GM18526 (cell line): ENCODE results near the gene FZD4.

Experiments
- POLR2A ChIP-seq: IDR thresholded peaks from 3 replicates; pipeline ENCODE4 v1.6.1; 2011; ENCODE audit not compliant: insufficient read length; ENCODE audit errors: extremely low read depth

Gene FZD4

DNA sequence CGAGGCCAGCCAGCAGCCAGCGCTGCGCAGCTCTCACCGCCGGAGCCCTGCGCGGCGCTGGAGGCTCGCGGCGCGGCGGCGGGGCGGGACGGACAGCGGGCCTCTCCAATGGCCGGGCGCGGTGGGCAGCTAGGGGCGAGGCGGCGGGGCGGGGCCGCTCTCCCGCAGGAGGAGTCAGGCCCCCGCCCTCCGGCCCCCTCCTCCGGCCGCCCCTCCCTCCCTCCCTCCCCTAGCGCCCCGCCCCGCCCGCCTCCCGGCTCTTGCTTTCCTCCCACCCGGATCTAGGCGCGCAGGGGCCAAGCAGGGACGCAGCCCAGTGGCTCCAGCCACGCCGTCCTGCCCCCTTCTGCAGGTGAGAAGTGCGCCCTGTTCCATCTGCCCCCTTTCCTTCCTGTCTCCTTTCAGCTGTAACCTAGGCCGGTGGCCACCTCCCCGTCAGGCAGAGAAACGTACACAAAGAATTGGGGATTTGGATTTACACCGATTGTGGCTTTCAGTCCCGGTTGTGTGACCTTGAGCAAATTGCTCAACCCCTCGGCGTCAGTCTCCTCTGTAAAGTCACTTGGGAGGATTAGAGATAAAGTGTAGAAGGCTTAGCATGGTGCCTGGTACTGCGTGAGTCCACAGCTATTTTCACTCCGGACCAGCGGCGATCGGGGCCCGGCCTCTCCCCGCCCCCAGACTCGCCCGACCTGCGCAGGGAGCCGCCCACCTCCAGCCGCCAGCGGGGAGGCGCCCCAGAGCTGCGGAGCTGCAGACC is at the start of gene FZD4:
TSS of gene FZD4 (minus strand) at position 35 of the 760 bp plus-strand sequence. CDS start 310 bp downstream, outside the sequence.
- TF ChIP-seq POLR2A, result no peak

DNA sequence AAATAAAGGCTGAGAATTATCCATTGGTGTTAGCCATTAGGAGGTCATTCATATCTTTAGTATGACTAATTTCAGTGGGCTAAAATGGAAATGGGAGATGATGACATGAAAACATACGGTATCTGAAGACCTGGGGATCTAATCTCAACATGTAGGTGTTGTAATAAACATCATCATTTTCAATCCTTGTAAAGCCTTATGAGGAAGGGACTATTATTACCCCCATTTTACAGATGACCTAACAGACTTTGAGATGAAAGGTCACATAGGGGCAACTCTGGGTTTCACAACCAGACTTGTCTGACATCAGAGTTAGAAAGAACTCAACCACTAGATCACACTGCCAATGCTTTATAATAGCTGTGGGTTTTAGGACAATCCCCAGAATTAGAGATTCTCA is 47.7 kb upstream of the FZD4 start:
- TF ChIP-seq POLR2A, result no peak

DNA sequence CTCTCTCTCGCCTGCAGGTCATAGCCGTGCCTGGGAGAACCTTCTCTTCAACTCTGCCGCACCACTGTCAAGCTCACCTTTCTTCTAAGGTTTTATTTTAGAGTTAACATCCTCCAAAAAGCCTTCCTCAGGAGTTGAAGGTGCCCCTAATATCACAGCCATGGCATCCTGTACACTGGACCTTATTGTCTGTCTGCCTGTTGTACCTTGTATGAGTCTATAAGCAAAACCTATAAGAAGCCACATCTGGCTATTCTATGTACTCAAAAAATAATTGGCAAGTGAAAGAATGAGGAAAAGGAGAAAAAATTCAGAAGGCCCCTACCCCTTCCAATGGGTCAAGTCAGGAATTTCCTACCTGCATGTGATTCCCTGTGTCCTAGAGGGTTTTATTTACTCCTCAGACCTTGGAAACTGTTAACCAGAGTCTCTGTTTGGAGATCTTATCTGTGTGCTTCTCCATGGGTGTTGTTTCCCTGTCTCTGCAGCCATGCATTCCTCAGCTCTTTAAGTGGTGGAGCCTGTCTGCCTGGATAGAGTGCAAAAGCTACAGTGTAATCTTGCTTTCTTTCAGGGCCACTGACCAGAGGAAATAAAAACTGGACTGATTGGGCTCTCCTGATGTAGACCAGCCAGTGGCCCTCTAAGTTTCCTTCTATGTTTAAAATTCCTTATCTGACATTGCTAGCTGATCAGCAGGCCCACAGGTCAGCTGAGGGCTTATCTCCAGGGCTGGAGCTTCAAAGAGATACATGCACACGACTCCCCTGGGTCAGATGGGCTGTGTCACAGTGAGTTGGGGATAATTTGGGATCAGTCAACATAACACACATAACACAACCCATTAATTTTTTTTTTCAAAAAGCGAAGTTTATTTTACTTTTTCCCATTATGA is 44.9 kb upstream of the FZD4 start:
- TF ChIP-seq POLR2A, result no peak

DNA sequence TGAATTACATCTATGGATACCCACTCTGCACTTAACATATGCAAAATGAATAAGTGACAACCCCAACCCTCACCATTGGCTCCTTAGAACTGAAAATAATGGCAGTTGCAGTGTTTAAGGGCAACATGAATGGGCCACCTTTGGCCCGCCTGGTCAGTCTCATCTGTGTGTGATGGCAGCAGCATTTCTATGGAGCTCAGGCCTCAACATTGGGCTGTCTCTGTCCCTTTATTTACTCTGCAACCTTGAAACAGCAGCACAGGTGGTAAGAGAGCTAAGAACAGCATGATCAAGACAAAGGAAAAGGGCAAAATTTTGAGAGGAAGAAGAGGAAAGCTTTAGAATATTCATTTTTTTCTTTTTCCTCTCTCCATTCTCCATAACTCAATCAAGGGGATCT is 44.2 kb upstream of the FZD4 start:
- TF ChIP-seq POLR2A, result no peak

DNA sequence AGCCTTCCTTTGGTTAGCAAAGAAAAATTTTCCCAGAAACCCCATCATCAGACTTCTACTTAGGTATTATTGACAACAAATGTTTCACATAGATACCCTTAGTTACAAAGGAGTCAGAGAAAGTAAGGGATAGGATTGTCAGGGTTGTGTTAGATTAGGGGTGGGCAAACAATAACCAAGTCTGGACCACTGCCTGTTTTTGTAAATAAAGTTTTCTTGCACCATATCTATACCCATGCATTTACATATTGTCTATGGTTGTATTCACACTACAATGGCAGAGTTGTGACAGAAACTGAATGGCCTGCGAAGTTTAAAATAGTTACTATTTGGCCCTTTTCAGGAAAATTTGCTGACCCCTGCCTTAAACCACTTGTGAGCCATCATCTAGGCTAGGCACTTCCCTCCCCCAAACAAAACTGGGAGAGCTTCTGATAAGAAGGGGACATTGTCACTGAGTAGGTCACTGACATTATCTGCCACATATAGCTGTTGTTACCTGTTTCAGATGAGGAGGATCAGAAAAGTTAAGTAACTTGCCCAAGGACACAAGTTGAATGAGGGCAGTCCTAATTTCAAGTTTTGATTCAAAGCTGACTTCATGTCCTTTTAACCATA is 41.9 kb upstream of the FZD4 start:
- no peak for TF ChIP-seq POLR2A

DNA sequence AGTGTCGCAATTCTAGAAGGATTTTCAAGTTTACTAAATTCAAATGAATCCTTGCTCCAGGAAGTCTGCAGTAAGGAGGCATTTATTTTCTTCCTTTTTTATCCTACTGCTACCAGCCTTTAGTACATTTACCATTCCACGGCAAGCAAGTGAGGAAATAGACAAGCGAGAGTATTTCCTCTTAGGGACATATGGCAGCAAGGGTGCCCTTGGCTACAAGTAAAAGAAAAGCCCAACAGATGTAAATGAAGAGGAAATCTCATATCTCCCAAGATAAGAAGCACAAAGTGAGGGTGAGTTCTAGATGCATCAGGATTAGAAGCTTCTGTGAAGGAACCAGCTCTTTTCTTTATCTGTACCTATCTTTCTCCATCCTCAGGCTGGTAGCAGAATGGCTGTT is 37.8 kb upstream of the FZD4 start:
- TF ChIP-seq POLR2A, result no peak

DNA sequence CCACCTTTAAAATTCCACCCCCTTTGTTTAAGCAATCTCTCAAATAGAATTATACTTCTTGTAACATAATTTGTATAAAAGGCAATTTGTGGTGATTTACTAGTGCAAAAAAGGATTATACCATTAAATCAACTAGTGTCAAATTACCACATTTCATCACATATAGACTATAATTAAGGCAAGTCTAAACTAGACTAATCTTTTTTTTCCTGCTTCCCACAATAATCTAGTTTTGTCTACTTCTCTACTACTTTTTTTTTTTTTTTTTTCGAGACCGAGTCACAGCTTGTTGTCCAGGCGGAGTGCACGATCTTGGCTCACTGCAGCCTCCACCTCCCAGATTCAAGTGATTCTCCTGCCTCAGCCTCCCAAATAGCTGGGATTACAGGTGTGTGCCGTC is 36.1 kb upstream of the FZD4 start:
- TF ChIP-seq POLR2A, result no peak

DNA sequence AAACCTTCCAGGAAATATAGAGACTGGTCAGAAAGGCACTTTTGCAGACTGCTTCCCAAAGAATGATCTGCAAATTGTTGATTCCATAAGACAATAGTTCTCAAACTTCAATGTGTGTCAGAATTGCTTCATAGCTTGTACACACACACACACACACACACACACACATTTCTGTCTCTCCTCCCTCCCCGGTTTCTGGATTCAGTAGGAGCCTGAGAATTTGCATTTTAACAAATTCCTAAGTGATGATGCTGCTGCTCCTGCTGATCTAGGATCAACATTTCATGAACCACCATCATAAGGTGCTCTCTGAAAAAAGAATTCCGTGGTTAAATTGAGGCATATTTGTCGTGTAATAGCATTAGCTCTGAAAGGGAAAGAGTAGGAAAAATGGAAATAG is 35.3 kb upstream of the FZD4 start:
- no peak for TF ChIP-seq POLR2A

DNA sequence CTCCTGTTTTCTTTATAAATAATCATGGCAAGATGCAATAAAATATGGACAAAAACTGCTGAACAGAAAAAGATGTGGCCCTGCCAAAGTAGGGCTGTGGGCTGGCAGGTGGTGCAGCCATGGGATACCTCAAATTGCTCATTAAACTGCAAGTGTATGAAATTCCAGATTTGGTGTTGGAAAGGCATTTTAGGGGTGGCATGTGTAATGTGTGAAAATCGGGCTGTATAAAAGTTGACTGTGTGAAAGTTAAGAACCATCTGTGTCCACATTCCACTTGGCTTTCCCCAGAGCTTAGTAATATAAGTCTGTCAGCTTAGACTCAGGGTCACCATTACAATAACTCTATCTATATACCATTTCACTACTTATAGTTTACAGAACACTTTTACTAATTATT is 34.8 kb upstream of the FZD4 start:
- no peak for TF ChIP-seq POLR2A

DNA sequence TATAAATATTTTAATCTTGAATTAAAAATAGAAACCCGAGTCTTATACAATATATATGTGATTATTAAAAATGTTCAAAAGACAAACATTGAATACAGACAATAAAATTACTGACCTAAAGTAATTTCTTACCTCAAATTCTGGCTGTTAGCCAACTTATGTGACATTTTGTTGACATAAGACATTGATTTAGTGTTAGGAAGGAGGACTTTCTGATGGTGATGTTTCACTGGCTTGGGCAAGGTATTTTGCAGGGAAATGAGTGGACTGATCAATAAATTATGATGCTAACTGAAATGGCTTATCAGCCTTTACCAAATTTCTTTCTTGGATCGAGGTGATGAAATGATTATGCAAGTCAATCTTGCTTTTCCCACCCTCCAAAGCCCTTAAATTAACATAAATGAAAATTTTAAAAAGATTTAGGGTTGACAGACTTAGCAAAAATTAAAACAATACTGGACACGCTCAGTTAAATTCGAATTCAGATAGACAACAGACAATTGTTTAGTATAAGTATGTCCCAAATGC is 33.2 kb upstream of the FZD4 start:
- no peak for TF ChIP-seq POLR2A

DNA sequence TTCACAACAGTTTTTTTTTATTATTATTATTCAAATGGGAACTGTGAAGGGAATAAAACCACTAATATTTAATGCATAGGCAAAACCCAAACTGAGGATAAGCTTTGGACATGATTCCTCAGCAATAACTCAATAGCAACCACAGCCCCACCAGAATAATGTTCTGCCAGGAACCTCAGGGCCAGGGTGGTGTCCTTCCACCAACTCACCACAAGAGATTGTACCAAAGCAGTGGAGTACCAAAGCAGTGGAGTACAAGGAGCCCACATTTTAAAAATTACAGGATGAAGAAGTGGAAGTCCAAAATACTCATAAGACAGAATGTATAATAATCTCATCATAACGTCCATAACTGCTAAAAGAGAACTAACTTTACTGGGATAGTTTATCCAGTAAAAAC is 32.5 kb upstream of the FZD4 start:
- no peak for TF ChIP-seq POLR2A

DNA sequence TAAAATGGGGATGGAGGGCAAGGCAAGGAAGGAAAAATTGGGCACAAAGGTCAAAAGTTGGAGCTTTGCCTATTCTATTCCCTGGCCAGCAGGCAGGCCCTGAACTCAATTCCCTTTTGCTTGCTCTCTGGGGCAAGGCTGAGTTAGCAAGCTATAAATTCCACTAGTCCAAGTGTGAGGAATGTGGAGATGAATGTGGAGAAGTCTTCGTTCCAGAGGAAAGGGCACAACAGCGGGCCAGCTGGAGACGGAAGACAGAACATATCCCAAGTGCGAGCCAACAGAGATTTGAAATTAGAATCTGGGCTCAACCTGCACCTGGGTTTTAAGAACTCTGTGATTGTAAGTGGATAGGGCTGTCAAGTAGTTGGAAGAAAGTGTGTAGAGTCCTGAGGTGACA is 29.5 kb upstream of the FZD4 start:
- TF ChIP-seq POLR2A, result no peak

DNA sequence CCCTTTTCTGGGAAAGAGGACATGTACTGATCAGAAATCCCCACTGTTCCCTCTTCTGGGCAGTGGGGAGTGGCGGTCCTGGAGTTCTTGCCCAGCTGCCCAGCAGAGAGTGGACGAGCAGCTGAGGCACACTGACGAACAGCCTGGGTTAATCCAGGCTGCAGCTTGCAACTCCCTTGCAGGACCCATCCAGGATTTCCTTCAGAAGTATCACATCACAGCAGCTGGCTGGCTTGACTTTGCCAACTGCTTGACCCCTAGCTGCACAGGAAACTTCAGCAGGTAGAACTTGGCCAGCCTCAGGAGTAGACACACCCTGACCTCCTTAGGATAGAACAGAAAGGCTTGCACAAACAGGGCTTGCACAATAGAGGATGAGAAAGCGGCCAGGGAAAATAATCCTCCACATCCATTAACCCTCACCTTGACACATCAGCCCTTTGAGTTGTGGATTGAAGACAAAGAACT is 27.9 kb upstream of the FZD4 start:
- no peak for TF ChIP-seq POLR2A

DNA sequence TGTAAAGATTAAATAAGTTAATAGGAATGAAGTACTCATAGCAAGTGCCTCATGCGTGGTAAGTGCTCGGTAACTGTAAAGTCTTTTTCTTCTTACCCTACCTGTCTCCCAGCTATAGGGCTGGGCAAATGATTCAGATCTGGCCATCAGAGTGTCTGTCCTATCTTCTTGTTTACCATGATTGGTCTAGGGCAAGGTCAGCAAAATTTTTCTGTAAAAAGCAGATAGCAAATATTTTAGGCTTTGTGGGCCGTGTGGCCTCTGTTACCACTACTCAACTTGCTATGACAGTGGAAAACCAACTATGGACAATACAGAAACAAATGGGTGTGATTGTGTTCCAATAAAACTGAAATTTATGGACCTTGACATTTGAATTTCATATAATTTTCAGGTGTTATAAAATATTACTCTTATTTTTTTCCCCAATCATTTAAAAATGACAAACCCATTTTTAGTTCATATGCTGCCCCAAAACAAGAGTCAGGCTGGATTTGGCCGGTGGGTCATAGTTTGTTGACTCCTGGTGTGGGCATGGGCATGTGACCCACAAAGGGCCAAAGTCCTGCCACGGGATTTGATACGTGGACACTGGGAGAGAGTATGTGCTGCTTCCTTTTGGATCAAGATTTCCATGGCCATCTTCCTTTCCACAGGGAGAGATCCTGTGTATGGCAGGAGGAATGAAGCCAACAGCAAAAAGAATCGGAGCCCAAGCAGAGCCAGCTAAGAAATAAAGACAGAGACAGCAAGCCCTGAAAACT is 26.8 kb upstream of the FZD4 start:
- no peak for TF ChIP-seq POLR2A
